BE2C (cell line): ENCODE measurements around the gene RABIF.

Experiments
- DNase-seq: peaks from one replicate; pipeline ENCODE4 v3.0.0-alpha.2; 2020
- H3K27me3 ChIP-seq: fragments of 250-450 bp; sonication (Bioruptor Pico); 2 replicates; pipeline ENCODE4 v1.5.1; 2020; ENCODE audit warnings: mild to moderate bottlenecking
- H3K36me3 ChIP-seq: fragments of 250-450 bp; sonication (Bioruptor Pico); 2 replicates; pipeline ENCODE4 v1.5.1; 2020; ENCODE audit warnings: mild to moderate bottlenecking
- H3K4me1 ChIP-seq: fragments of 250-450 bp; sonication (Bioruptor Pico); 2 replicates; pipeline ENCODE4 v1.5.1; 2020
- H3K4me3 ChIP-seq: 2 replicates; pipeline ENCODE4 v1.5.1; 2011; ENCODE audit warnings: low read depth, low read length
- H3K9me3 ChIP-seq: fragments of 250-450 bp; sonication (Bioruptor Pico); 2 replicates; pipeline ENCODE4 v1.5.1; 2020
- TF ChIP-seq, protein P1 (sequence below): IDR thresholded peaks from 2 replicates; pipeline ENCODE4 v1.5.1; 2012; ENCODE audit warnings: mild to moderate bottlenecking, low read depth, low read length

RABIF gene

DNA sequence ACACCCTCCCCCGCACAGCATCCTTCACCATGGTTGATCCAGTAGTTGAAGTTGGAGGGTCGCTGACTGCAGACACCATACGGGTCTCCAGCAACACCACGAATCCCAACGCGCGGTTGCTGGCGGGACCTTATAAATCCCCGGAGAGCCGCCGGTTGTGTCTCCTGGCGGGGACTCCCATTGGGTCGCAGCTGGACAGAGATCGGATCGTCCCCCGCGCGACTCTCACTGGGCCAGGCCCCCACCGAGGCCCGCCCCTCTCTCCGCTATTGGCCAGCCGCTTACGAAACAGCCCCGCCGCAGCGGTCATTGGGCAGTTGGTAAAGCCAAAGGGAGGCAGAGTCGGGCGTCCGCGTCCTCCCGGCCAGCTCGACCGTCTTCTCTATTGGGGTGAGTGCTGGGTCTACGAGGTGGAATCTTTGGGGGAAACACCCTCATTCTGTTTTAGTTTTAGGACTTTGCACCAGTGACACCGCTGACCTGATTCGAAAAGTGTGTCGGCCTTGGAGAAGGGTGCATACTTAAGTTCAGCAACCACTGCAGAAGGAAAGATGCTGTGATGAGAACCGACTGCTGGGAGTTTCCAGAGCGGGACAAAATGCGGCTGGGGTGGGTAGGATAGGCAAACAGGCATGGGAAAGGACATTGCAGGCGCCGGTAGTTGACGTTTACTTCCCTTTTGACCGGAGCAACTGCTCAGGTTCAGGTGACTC, 27.4 kb downstream of the RABIF start:
- H3K4me3 ChIP-seq = peak overlapping the region; percentile 79
- no peaks in the 10 kb centered on the region for H3K9me3 ChIP-seq
- DNase-seq = peak; percentile 97
- H3K27me3 ChIP-seq = no peaks in the 10 kb centered on the region
- no peaks in the 10 kb centered on the region for H3K36me3 ChIP-seq
- no peaks in the 10 kb centered on the region for H3K4me1 ChIP-seq
- TF ChIP-seq, protein P1, sequence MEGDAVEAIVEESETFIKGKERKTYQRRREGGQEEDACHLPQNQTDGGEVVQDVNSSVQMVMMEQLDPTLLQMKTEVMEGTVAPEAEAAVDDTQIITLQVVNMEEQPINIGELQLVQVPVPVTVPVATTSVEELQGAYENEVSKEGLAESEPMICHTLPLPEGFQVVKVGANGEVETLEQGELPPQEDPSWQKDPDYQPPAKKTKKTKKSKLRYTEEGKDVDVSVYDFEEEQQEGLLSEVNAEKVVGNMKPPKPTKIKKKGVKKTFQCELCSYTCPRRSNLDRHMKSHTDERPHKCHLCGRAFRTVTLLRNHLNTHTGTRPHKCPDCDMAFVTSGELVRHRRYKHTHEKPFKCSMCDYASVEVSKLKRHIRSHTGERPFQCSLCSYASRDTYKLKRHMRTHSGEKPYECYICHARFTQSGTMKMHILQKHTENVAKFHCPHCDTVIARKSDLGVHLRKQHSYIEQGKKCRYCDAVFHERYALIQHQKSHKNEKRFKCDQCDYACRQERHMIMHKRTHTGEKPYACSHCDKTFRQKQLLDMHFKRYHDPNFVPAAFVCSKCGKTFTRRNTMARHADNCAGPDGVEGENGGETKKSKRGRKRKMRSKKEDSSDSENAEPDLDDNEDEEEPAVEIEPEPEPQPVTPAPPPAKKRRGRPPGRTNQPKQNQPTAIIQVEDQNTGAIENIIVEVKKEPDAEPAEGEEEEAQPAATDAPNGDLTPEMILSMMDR = no peak

DNA sequence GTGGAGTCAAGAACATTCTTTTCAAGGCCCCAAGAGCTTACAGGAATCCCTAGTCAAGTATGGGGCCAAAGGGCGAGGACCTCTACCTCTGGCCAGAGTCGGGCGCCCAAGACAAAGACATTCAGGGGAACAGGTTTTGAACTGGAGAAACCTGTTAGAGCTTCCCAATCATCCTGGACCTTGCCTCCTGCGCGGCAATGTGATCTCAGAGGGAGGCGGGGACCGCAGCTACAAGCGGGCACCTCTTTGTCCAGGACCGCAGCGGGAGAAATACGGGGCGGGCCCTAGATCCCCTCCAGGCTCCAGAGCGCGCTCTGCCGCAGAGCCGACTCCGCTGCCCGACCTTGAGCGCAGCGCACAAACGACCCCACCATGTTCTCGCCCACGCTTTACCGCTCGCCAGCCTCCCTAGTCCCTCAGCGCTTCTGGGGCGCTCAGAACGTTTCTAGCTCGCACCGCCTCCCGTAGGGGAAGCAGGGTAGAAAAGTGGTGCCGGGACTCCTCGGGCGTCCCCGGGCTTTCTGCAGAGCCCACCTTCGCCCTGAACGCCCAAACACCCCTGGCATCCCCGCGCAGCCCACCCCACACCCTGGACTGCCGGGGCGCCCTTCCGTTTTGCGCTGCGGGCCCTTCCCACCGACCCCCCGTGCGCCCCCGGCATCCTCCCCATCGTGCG, 28.1 kb downstream of the RABIF start:
- Histone ChIP-seq H3K36me3 (no peaks in the 10 kb centered on the region), H3K4me1 (no peaks in the 10 kb centered on the region), H3K27me3 (no peaks in the 10 kb centered on the region), H3K9me3 (no peaks in the 10 kb centered on the region), H3K4me3 (peak overlapping the region; percentile 79)
- TF ChIP-seq, protein P1 = no peak
- DNase-seq = peak; percentile 67

DNA sequence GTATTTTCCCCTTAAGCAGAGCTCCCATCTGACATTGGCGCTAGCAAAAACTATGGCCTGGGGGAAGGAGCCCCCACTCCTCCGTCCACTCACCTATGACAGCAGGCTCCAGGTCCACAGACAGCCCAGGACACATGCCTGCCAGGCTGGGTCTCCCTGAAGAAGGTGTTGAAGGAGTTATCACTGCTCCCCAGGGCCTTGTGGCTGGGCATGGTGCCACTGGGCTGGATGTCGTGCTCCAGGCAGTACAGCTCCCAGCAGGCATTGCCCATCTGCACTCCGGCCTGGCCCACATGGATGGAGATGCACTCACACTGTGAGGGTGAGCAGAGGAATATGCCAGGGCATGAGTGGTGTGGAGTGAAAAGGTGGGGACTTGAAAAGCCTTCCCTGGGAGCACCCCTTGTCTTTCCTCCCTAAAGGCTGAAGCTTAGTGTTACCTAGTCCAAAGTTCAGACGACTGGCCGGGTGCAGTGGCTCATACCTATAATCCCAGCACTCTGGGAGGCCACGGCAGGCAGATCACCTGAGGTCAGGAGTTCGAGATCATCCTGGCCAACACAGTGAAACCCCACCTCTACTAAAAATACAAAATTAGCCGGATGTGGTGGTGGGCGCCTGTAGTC, 30.0 kb downstream of the RABIF start:
- no peaks in the 10 kb centered on the region; the same call in 1 of the 2 replicates for H3K36me3 ChIP-seq
- no peaks in the 10 kb centered on the region for H3K9me3 ChIP-seq
- no peaks in the 10 kb centered on the region for H3K4me1 ChIP-seq
- H3K4me3 ChIP-seq = no peak overlapping the region
- peak; percentile 12 for DNase-seq
- no peaks in the 10 kb centered on the region for H3K27me3 ChIP-seq
- TF ChIP-seq, protein P1 = no peak

DNA sequence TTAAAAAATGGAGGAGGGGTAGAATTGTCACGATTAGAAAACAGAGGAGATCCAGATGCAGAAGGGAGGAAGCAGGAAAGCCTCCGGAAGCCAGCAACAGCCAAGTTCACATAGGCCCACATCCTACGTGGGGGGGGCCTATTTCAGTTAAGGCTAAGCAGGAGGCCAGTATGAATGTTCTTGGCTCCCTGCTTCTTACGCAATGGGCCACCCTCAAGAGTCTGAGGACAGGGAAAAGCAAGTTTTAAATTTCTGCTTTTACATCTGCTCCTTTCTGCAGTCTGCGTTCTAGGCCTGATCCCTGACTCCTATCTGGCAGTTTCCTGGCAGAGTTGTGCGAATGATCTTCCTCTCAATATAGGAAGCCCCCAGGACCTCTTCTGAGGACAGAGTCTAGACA, 30.6 kb downstream of the RABIF start:
- no peak for DNase-seq
- no peaks in the 10 kb centered on the region for H3K9me3 ChIP-seq
- no peaks in the 10 kb centered on the region for H3K4me1 ChIP-seq
- TF ChIP-seq, protein P1 = no peak
- no peaks in the 10 kb centered on the region for H3K27me3 ChIP-seq
- no peak overlapping the region for H3K4me3 ChIP-seq
- H3K36me3 ChIP-seq = no peaks in the 10 kb centered on the region; the same call in 1 of the 2 replicates

DNA sequence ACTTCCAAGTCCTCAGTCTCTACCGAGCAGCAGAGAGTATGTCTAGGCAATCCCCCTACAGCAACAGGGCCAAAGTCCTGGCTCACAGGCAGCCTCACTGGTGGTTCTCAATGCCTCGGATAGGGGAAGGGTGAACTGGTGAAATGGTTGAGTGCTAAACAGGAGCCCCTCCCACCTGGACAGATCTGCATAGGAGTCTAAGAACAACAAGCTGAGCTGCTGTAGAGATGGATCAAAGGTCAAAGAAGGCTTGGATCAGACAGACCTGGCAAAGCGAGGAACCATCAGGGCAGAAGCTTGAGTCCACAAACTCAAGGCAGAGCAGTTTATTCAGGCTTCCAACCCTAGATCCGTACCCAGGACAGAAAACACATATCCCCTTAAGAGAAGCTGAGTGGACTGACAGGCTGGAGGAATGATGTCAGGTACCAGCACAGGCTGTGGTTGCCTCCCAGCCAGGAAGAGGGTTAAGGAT, 31.8 kb downstream of the RABIF start:
- Histone ChIP-seq H3K4me3 (no peak overlapping the region), H3K9me3 (no peaks in the 10 kb centered on the region), H3K36me3 (no peaks in the 10 kb centered on the region; the same call in 1 of the 2 replicates), H3K27me3 (no peaks in the 10 kb centered on the region), H3K4me1 (no peaks in the 10 kb centered on the region)
- TF ChIP-seq, protein P1 = no peak
- no peak for DNase-seq
